ENCODE measurements around the gene MARK3.

Gene MARK3

DNA sequence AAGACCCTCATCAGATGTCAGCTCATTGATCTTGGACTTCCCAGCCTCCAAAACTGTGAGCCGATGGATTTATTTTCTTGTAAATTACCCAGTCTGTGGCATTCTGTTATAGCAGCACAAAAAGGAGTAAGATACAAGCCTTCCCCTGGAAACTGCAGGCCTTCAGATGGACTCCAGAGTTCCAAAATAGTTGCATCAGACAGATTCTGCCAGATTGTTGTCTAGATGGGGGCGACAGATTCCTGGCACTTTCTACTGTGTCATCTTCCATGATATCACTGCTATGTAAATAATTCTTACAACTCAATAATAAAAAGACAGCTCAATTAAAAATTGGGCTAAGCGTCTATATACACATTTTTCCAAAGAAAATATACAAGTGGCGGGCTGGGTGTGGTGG lies 17.2 kb upstream of the MARK3 start:
- no peak for DNase-seq

DNA sequence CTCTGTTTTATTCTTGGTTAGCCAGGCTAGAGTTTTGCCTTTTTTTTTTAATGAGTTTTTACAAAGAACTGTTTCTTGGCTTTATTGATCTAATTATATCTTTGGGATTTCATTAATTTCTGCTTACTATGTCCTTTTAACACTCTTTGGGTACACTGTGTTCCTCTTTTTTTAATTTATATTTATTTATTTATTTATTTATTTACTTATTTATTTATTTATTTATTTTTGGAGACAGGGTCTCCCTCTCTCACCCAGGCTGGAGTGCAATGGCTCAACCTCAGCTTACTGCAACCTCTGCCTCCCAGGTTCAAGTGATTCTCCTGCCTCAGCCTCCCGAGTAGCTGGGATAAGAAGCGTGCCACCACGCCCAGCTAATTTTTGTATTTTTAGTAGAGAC lies 15.1 kb upstream of the MARK3 start:
- no peak for DNase-seq

DNA sequence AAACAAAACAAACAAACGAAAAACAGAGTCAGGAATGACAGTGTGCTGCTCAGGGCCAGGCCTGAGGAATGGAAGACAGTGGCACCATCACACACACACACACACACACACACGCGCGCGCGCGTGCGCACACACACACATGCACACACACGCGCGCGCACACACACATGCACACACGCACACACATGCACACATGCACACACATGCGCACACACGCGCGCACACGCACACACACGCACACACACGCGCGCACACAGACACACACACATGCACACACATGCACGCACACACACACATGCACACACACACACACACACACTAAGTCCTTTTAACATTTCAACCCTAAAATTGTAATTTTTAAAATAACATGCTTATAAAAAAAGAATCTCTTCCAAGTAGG lies 13.2 kb upstream of the MARK3 start:
- no peak for DNase-seq

DNA sequence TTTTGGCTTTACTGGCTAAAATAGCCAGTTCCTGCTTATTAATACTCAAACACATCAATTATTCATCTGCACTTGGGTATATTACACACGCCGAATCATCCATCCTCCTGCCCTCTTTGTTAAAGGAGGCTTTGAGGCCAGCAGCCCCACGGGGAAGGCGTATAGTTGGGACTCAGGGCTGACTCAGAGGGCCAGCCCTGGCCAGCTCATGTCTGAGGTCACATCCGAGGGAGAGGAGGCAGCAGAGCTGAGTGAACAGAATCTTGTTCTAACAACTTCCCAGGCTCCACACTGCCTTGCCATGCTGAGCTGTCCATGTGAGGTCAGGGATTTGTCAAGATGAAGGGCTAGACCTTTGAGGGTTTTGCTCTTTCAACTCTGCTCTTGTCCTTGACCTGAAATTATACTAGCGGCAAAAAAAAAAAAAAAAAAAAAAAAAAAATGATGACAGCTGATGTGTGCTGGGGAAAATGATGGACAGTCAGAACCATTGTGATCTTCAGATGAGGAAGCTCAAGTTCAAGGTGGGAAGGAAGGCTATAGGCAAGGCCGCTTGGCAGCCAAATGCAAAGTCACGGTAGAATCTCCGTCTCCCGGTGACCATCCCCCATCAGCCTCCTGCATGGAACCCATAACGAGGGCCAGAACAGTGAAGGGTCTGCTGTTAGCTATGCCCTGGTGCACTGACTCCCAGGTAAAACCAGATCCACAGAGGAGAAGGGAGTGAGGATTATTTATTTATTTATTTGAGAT lies 12.5 kb upstream of the MARK3 start:
- peak; percentile 65 for DNase-seq

DNA sequence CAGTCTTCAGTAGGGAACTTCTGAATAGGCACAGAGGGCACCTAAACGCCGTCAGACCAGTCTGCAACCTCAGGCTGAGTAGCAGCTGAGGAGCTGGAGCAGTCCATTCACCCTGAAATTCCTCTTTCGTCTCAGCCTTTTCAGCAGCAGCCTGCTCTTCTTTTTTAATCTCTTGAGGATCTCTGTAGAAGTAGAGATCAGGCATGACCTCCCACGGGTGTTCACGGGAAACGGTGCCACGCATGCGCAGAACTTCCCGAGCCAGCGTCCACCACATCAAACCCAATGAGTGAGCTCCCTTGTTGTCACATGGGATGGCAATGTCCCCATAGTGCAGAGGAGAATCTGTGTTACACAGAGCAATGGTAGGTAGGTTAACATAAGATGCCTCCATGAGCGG lies 11.1 kb upstream of the MARK3 start:
- DNase-seq = no peak

DNA sequence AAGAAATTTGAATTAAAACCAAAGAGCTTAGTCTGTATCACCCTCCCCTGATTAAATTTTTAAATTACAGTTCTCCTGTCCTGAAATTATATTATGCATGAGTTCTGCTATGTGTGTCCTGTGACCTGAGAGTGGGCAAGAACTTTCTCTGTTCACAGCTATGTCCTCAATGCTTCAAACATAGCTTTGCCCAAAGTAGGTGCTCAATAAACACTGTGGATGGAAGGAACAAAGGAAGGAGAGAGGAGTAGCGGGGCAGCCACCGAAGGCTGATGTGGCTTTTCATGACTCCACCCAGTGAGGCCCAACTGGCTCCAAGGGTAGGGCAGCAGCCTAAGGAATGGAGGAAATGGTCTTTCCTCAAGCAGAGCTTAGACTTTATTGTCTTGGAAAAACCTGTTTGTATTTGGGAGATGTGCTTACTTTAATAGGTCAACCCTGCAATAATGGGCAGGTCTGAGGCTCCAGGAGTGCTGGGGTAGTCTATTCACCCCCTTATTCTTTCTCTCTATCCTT lies 7.6 kb upstream of the MARK3 start:
- DNase-seq = no peak

DNA sequence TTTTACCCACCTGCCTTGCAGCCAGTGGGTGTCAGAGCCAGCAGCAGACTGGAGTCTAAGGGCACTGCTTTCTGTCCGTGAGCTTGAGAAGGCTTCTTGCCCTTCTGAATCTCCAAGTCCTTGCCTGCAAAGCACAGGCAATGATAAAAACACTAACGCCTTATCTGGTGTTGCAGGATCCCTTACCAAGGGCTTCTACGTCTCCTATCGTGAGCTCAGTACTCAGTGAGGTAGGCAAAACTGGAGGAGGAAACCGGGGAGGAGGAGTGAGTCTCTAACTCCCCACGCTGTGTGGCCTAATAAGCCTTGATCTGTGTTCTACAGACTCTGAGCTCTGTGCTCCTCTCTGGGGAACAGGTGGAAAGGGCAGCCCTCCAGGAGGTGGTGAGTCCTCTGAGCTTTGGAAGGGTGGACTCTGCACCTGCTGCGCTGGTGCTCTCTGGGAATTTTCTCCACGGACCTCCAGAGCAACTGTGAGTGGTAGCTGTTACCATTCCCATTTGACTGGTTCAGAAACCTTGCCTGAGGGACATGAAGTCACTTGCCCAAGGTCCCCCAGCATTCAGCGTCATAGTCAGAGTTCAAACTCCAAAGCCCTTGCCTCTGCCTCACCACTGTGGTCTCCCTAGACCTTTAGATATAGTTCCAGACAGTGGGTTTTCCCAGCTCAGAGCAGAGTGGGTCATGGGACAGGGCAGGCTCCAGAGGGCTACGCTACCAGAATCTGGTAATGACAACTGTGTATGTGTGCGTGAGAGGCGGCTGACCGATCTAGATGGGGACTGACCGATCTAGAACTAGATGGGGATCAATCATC lies 7.0 kb upstream of the MARK3 start:
- no peak for DNase-seq

DNA sequence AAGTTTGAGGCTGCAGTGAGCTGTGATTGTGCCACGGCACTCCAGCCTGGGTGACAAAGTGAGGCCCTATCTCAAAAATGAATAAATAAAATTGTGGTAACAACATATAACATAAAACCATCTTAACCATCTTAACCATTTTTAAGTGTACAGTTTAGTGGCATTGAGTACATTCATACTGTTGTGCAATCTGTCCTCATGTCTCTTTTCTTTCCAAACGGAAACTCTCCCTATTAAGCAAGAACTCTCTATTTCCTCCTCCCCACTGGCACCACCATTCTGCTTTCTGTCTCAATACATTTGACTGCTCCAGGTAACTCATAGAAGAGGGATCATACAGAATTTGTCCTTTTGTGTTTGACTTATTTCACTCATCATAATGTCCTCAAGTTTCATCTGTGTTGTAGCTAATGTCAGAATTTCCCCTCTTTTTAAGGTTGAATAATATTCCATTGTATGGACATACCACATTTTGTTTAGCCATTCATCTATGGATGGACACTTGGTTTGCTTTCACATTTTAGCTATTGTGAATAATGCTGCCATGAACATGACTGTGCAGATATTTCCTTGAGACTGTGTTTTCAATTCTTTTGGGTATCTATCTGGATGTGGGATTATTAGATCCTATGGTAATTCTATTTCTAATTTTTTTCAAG lies 4.4 kb upstream of the MARK3 start:
- DNase-seq = no peak

DNA sequence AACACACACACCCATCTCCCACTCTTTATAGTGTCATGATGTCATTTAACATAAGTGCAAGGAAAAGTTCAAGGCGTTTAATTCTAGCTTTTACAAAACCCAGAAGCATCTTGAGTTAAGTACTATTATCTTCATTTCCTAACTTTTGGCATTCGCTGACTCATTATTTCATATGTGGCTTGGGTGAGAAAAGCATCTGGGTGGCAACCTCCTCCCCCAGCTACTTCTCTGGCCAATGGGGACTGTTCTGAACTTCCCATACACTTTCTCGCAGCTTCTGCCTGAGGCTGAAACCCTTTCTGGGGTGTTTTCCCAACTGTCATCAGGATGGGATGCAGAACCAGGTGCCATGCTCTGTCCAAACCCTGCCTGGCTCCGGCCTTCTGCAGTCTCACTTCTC lies 2.8 kb upstream of the MARK3 start:
- no peak for DNase-seq

DNA sequence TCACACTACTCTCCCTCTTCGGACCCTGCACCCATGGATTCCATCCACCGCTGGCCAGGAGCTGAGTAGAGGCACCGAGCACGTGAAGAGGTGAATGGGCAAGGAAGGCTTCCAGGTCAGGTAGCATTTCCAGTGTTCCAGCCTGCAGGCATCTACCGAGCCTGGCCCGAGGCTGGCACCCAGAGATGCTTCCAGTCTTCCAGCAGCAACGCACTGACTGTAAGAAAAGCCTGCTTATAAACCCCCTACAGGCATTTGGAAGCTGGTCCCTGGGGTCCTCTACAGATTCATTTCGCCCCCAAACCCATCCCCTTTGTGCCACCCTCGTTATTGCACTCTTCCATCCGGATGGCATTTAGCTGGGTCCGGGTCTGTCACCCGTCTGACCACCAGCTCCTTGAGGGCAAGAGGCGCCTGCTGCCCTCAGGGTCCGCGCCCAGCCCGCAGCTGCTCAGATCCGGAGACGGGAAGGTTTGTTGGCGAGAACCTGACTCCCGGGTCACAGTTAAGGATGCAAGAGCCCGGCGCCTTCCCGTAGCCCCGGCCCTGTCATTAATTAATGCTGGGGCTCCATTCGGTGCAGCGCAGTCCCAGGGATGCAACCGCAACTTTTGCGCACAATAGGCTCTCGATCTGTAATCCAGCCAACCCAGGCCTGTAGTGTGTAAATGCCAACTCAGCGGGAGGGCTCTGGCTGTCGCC lies 614 bp upstream of the MARK3 start:
- no peak for DNase-seq

DNA sequence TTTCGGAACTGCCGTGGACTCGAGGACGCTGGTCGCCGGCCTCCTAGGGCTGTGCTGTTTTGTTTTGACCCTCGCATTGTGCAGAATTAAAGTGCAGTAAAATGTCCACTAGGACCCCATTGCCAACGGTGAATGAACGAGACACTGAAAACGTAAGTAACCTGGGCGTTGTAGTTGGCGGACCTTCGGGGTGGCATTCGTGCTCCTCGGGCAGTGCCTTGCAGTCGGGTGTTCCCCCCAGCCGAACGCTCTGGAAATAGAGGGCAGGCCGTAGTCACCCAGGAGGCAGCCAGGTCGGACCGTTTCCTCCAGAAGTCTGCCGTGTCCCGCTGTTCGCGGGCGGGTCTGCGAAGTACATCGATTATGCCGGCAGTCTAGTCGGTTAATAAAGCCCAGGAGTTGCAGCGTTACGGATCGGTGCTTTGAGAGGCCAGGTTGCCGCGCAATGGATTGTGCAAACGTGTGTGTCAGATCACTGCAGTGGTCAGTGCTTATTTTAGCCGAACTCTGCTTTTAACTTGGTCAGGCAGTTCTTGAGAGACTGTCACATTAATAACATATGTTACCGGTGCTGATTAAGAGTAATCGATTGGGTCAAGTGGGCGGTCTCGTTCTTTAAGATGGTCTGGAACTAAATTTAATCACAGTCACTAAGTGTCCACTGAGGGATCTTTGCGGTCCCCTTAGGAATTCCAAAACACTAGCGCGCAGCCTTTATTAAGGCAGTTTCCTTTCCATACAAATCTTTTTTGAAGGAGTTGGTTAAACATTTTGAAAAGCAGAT lies 906 bp downstream of the MARK3 start:
- peak; percentile 76 for DNase-seq

DNA sequence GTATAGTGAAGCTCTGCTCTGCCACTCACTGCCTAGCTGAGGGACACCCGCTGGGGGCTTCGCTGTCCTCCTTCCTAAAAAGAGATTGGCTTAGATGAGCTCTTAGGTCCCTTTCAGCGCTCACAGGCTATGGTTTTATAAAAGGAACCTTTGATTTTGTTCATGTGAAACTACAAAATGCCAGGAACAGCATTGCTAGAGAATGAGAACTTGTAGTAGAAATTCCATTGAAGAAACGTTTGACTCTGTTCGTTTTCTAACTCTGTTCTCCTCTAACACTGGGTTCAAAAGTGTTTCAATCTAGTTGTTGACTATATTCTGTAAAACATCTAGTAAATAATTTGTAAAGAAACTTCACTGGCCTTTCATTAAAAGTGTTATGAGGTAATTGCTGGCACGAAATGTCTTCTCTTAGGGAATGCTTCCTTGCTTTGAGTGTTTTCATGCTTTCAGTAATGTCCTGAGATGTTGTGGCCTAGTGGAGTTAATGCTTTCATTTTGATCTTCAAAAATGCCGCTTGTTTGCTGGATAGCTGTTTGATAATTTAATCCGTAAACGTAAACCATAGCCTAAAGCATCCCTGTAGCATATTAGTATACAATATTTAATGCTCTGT lies 1.6 kb downstream of the MARK3 start:
- DNase-seq = no peak

DNA sequence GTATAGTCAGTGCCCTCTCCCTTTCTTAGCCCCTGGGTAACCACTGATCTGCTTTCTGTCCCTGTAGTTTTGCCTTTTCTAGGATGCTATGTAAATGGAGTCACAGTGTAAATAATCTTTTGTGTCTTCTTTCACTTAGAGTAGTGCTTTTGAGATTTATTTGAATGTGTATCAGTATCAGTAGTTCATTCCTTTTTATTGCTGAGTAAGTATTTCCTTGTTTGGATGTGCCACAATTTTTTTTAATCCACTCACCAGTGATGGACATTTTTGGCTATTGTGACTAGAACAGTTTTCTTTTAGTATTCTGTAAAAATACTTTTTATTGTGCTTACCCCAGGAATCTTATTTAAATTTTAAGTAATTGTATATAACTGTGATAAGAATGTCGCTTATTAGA lies 3.4 kb downstream of the MARK3 start:
- no peak for DNase-seq

DNA sequence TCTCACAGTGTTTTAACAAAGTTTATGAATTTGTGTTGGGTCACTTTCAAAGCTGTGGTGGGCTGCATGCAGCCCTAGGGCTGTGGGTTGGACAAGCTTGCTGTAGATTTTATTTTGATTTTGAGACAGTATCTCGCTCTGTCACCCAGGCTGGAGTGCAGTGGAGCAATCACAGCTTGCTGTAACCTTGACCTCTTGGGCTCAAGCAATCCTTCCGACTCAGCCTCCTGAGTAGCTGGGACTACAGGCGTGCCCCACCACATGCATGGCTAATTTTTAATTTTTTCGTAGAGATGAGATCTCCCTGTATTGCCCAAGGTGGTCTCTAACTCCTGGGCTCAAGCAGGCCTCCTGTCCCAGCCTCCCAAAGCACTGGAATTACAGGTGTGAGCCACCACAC lies 5.4 kb downstream of the MARK3 start:
- DNase-seq = no peak

DNA sequence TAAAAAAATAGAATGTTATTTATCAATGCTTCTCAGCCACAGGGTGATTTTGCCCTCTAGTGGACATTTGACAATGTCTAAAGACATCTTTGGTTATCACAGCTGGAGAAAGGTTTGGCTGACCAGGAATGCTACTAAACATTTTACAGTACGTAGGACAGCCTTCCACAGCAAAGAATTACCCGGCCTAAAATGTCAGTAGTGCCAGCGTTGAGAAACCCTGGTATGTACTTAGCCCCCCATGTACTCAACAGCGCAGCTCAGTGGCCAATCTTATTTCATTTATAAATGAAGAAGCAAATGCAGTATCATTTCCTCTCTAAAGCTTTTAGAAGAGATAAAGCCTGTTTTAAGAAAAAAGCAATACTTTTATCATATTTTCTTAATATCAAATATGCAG lies 5.8 kb downstream of the MARK3 start:
- peak; percentile 69 for DNase-seq

DNA sequence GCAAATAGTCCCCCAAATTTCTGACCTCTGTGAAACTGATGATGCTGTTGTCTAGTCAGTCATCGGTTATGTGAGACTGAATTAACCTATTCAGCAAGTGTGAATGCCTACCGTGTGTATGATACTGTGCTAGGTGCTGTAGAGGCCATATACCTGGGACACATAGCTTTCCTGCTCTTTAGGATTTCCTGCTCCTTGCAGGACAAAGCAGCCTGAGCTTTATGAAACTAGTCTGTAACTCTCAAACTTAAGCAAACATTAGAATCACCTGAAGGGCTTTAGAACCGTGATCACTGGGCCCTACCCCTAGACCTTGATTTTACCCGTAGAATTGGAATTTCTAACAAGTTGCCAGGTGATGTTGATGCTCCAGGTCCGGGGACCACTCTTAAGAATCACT lies 6.9 kb downstream of the MARK3 start:
- DNase-seq = no peak

DNA sequence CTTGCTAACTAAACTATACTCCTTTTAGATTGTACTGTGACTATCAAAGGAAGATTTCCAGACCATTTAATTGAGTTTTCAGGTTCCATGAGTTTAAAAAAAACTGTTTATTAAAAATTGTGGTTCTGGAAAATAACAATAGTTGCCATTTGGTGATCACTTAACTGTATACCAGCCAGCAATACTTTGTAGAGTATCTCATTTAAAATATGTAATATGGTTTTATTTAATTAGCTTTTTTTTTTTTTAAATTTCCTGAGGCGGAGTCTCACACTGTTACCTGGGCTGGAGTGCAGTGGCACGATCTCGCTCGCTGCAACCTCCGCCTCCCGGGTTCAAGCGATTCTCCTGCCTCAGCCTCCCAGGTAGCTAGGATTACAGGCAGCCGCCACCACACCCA lies 7.4 kb downstream of the MARK3 start:
- DNase-seq = no peak

DNA sequence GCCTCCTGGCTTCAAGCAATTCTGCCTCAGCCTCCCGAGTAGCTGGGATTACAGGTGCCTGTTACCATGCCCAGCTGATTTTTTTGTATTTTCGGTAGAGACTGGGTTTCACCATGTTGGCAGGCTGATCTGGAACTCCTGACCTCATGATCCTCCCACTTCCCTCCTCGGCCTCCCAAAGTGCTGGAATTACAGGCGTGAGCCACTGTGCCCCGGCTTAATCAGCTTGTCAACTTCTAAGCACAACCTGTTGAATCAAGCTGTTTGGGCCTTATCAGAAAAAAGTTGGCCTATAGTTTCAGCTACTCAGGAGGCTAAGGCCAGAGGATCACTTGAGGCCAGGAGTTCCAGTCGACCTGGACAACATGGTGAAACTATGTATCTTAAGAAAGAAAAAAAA lies 7.9 kb downstream of the MARK3 start:
- DNase-seq = no peak

DNA sequence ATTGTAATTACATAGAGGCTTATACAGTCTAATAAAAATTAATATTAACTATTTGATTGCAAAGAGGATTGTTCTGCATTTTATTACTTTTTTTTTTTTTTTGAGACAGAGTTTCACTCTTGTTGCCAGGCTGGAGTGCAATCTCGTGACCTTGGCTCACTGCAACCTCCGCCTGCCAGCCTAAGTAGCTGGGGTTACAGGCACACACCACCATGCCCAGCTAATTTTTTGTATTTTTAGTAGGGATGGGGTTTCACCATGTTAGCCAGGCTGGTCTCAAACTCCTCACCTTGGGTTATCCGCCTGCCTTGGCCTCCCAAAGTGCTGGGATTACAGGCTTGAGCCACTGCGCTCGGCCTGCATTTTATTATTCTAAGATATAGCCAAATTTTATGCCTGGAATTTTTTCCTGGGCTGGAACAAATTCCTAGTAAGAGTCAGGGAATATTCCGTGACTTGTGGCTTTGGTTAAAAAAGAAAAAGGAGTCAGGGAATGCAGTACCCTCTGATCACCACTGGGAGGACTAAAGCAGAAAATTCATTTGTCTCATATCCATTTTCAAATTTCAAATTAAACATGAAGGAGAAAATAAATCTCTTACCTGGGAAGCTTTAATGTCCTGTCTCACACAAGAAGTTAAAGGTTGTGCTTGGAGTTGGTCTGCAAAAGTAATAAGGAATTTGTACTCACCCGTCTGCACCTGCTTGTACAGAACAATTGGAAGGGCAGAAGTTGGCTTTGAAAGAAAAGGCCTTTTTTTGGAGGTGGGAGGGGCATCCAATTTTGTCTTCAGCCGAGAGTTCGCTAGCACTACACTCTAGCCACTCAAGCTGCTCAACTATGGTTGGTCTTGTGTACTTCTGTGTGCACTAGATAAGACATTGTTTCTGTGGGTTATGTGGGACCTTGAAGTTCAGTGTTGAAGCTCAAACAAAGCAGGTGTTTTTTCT lies 8.7 kb downstream of the MARK3 start:
- DNase-seq = peak; percentile 52

DNA sequence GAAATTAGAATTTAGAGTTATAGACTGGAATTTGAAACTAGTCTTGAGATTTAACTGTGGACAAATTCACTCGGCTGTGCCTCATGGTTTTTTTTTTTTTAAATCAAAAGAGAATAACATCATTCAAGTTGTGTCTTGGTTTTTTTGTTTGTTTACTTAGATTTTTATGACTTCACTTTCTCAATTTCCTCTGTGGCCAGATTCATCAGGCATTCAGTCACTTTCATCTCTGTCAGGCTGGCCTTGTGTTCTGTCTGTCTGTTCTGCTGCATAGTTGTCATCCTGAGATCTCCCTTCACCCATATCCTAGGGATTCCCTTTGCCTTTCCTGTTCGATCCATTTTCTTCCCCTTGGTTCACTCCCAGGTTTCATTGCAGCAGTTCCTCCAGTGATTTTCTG lies 10.0 kb downstream of the MARK3 start:
- DNase-seq = no peak

DNA sequence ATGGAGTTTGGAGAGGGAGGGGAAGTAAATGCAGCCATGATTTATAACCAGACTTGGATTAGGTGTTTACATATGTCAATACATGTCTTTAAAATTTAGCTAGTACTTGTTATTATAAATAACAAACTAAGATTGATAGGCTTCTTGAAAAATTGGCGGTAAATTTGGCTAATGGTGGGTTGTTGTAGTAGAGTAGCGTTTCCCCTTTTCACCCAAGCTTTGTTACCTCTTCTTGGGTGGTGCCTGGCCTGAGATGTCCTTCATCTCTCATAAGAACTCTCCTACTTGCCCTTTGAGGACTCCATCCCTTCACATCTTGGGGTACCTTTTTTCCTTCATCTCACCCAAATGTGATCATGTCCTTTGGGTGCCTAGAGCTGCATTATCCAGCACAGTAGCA lies 11.2 kb downstream of the MARK3 start:
- no peak for DNase-seq
